K562 (cell line): ENCODE measurements around the gene AQP11. TPM values are rescaled to one million over a fixed set of nuclear protein-coding genes. Genes with fewer than 3 reads are reported as not detected.

Experiments used
- DNMT1 ChIP-seq: fragments of 450-650 bp; IDR thresholded peaks from 2 replicates; pipeline ENCODE4 v1.6.1; 2016; ENCODE audit warnings: antibody characterized with exemption, mild to moderate bottlenecking
- FOXJ2 ChIP-seq: fragments of 200-800 bp; sonication (Bioruptor generic); IDR thresholded peaks from 2 replicates; pipeline ENCODE4 v1.6.1; 2016; ENCODE audit warnings: missing genetic modification characterization, missing compliant biosample characterization
- MAFG ChIP-seq: fragments of 450-650 bp; conservative IDR thresholded peaks from 2 replicates; pipeline ENCODE4 v1.6.1; 2016; ENCODE audit warnings: missing genetic modification characterization, missing compliant biosample characterization
- MCM3 ChIP-seq: fragments of 450-650 bp; IDR thresholded peaks from 2 replicates; pipeline ENCODE4 v1.6.1; 2016
- PRPF4 ChIP-seq: fragments of 200-400 bp; formaldehyde crosslinking; IDR thresholded peaks from one replicate; pipeline ENCODE4 v1.6.1; 2017; ENCODE audit warnings: low read length, low read depth, mild to moderate bottlenecking; ENCODE audit not compliant: insufficient read depth, poor library complexity, severe bottlenecking
- RAD21 ChIP-seq, 2 experiments: fragments of 250-450 bp in 1 of 2; fragments of 450-650 bp in 1 of 2; sonication (Bioruptor Pico) in 1 of 2; formaldehyde crosslinking in 1 of 2; IDR thresholded peaks in 1 of 2; conservative IDR thresholded peaks in 1 of 2; 2 replicates each; pipeline versions ENCODE4 v1.4.0 to v1.8.0; 2020 to 2022; ENCODE audit warnings: mild to moderate bottlenecking in 2 of 2, moderate library complexity in 1 of 2
- SRSF7 ChIP-seq: fragments of 200-400 bp; formaldehyde crosslinking; optimal IDR thresholded peaks from 2 replicates; pipeline ENCODE3; 2017; ENCODE audit warnings: mild to moderate bottlenecking, low read depth, low read length
- ZNF23 ChIP-seq: fragments of 250-450 bp; sonication (Bioruptor Pico); IDR thresholded peaks from 2 replicates; pipeline ENCODE4 v1.4.0; 2020; ENCODE audit warnings: mild to moderate bottlenecking
- ZNF77 ChIP-seq: fragments of 250-450 bp; sonication (Bioruptor Pico); IDR thresholded peaks from 2 replicates; pipeline ENCODE4 v1.5.0; 2020
- polyA plus RNA-seq, 8 experiments: library from polyadenylated mRNA; depleted of rRNA in 4 of 8; stranded (reverse) in 5 of 8; unstranded in 3 of 8; fragments of >200 nt; fragmentation: Nextera tagmentation in 2 of 8; fragmentation: Illumina TruSeq in 1 of 8; extraction: Ambion mirVana in 2 of 8; extraction: Trizol in 1 of 8; gene quantifications; 2 replicates each; pipeline versions ENCODE4 v1.2.1 to v1.2.3, GENCODE V29; 2011 to 2014; ENCODE audit warnings: inconsistent platforms in 1 of 8, missing spikeins in 1 of 8
- total RNA-seq, 7 experiments: library from RNA; depleted of rRNA in 6 of 7; stranded (reverse); fragments of >200 nt in 6 of 7; fragmentation: Illumina TruSeq in 2 of 7; extraction: Trizol in 2 of 7; gene quantifications; 2 replicates each; pipeline versions ENCODE4 v1.2.1 to v1.2.3, GENCODE V29; 2011 to 2021; ENCODE audit warnings: low replicate concordance in 1 of 7
- TF ChIP-seq, protein P1 (sequence below), 2 experiments: fragments of 450-650 bp; formaldehyde crosslinking in 1 of 2; IDR thresholded peaks; 2 replicates each; pipeline versions ENCODE4 v1.4.0 to v1.6.1; 2014 to 2020; ENCODE audit warnings: mild to moderate bottlenecking in 2 of 2, borderline replicate concordance in 1 of 2, low read depth in 1 of 2
- TF ChIP-seq, protein P2 (sequence below), 2 experiments: fragments of 450-650 bp in 1 of 2; IDR thresholded peaks; 2 replicates each; pipeline ENCODE4 v1.6.1; 2011 to 2017; ENCODE audit warnings: low read depth in 2 of 2, antibody characterized with exemption in 1 of 2, borderline replicate concordance in 1 of 2, low read length in 1 of 2, mild to moderate bottlenecking in 1 of 2, mixed read lengths in 1 of 2; ENCODE audit not compliant: control insufficient read depth in 1 of 2
- TF ChIP-seq, protein P3 (sequence below): IDR thresholded peaks from 2 replicates; pipeline ENCODE4 v1.6.1; 2012; ENCODE audit warnings: low read depth, low read length, improper control_type of control experiment, borderline replicate concordance
- TF ChIP-seq, protein P4 (sequence below): fragments of 250-450 bp; sonication (Bioruptor Pico); IDR thresholded peaks from 2 replicates; pipeline ENCODE4 v1.9.0; 2021; ENCODE audit warnings: mild to moderate bottlenecking

The AQP11 gene
- total and polyA plus RNA-seq, 9 of the 15 experiments (the other 6 are each of a cell fraction or from before 2014, with no cell fraction given) = 0.09 to 1.0 (median 0.36) TPM

DNA sequence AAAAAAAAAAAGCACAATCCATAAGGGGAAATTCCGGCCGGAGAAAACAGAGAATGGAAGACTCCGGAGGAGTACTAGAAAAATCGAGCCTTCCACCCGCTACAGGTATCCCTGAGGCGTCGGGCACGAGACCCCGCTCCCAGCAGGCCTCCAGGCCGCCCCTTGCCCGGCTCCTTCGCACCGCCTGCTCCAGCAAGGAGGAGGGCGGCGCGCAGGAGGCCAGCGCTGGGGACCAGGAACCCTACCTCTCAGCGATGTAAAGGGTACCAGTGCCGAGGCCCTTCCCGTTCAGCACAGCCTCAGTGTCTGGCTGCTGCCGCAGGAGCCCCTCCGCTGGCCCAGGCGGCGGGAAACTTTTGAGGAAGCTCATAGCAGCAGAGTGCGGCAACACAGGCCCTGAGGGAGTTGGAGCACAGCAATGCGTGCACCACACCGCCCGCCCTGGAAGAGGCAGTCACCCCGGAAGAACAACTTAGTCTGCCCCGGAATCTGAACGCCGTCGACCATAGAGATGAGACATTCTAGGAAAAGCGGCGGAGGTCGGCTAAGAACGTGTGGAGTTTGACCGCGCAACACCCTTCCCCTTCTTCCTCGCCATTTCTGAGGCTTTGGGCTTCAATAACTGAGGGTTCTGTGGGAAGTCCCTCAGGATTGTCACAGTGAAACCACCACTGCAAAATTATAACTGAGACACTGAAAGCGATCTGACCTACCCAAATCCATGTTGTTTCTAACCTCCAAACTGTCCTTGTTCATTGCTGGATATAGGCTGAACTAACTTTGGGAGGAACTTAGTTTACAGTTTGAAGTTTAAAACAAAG, 47.8 kb downstream of the AQP11 start, which contains the start of gene CLNS1A (continued):
- TF ChIP-seq, protein P1, sequence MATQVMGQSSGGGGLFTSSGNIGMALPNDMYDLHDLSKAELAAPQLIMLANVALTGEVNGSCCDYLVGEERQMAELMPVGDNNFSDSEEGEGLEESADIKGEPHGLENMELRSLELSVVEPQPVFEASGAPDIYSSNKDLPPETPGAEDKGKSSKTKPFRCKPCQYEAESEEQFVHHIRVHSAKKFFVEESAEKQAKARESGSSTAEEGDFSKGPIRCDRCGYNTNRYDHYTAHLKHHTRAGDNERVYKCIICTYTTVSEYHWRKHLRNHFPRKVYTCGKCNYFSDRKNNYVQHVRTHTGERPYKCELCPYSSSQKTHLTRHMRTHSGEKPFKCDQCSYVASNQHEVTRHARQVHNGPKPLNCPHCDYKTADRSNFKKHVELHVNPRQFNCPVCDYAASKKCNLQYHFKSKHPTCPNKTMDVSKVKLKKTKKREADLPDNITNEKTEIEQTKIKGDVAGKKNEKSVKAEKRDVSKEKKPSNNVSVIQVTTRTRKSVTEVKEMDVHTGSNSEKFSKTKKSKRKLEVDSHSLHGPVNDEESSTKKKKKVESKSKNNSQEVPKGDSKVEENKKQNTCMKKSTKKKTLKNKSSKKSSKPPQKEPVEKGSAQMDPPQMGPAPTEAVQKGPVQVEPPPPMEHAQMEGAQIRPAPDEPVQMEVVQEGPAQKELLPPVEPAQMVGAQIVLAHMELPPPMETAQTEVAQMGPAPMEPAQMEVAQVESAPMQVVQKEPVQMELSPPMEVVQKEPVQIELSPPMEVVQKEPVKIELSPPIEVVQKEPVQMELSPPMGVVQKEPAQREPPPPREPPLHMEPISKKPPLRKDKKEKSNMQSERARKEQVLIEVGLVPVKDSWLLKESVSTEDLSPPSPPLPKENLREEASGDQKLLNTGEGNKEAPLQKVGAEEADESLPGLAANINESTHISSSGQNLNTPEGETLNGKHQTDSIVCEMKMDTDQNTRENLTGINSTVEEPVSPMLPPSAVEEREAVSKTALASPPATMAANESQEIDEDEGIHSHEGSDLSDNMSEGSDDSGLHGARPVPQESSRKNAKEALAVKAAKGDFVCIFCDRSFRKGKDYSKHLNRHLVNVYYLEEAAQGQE (IDR thresholded peaks at IDR 0.05; ENCODE audit: borderline replicate concordance) = no peak
- TF ChIP-seq, protein P1 (CRISPR knock-in tag; IDR thresholded peaks at IDR 0.05; ENCODE audit: low read depth) = no peak
- TF ChIP-seq MAFG = no peak
- TF ChIP-seq FOXJ2 (tag) = peak; percentile 87
- no peak for TF ChIP-seq SRSF7
- TF ChIP-seq DNMT1 = no peak
- no peak for TF ChIP-seq PRPF4
- TF ChIP-seq, protein P2, sequence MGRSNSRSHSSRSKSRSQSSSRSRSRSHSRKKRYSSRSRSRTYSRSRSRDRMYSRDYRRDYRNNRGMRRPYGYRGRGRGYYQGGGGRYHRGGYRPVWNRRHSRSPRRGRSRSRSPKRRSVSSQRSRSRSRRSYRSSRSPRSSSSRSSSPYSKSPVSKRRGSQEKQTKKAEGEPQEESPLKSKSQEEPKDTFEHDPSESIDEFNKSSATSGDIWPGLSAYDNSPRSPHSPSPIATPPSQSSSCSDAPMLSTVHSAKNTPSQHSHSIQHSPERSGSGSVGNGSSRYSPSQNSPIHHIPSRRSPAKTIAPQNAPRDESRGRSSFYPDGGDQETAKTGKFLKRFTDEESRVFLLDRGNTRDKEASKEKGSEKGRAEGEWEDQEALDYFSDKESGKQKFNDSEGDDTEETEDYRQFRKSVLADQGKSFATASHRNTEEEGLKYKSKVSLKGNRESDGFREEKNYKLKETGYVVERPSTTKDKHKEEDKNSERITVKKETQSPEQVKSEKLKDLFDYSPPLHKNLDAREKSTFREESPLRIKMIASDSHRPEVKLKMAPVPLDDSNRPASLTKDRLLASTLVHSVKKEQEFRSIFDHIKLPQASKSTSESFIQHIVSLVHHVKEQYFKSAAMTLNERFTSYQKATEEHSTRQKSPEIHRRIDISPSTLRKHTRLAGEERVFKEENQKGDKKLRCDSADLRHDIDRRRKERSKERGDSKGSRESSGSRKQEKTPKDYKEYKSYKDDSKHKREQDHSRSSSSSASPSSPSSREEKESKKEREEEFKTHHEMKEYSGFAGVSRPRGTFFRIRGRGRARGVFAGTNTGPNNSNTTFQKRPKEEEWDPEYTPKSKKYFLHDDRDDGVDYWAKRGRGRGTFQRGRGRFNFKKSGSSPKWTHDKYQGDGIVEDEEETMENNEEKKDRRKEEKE (IDR thresholded peaks at IDR 0.05; ENCODE audit: borderline replicate concordance in 1 of 2, control insufficient read depth in 1 of 2, low read depth in 2 of 2, low read length in 1 of 2) = peak in 1 of 2 experiments; percentile 88; a peak in 2 of 4 replicates
- no peak for TF ChIP-seq ZNF77 (CRISPR knock-in tag)
- TF ChIP-seq, protein P3, sequence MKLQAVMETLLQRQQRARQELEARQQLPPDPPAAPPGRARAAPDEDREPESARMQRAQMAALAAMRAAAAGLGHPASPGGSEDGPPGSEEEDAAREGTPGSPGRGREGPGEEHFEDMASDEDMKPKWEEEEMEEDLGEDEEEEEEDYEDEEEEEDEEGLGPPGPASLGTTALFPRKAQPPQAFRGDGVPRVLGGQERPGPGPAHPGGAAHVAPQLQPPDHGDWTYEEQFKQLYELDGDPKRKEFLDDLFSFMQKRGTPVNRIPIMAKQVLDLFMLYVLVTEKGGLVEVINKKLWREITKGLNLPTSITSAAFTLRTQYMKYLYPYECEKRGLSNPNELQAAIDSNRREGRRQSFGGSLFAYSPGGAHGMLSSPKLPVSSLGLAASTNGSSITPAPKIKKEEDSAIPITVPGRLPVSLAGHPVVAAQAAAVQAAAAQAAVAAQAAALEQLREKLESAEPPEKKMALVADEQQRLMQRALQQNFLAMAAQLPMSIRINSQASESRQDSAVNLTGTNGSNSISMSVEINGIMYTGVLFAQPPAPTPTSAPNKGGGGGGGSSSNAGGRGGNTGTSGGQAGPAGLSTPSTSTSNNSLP = no peak
- no peak for TF ChIP-seq RAD21 (CRISPR knock-in tag; conservative IDR thresholded peaks at IDR 0.05 in 1 of 2, IDR thresholded peaks at IDR 0.05 in 1 of 2)
- TF ChIP-seq MCM3 = no peak
- TF ChIP-seq ZNF23 (CRISPR knock-in tag) = no peak
- TF ChIP-seq, protein P4, sequence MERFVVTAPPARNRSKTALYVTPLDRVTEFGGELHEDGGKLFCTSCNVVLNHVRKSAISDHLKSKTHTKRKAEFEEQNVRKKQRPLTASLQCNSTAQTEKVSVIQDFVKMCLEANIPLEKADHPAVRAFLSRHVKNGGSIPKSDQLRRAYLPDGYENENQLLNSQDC = no peak
